ENCODE data around the gene LCE7A.

The LCE7A gene

DNA sequence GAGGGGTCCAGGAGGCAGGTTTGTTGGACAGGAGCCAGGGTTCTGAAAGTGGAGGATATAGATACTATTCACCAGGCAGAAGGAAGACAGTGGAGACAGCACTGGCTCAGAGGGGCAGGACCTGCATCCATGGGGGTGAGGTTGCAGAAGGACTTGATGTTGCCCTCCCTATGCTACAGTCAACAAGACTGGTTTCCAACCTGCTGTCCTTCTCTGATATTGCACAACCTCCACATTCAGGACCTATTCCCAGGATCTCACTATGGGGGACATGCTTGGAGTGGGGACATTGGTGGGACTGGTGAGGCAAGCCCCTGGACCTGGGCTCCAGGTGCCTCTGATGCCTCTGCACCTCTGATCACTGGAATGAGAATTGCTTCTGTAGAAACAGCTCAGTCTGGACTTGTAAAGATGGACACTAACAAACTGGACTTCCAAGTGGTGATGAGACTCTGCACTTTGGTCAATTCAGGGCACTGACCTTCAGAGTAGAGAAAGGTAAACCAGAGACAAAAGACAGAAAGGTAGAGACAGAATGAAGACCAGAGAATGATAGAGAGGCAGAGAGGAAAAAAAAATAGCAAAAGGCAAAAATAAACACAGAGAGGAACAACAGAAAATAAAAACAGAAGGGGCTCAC, 19.9 kb downstream of the LCE7A start:
- Histone ChIP-seq H3K4me3 (ENCODE audit: low read length in 2 of 2) (no peak overlapping the region), H3K36me3 (ENCODE audit: control insufficient read depth in 2 of 2, insufficient read depth in 2 of 2, low read length in 2 of 2) (no peaks in the 10 kb centered on the region), H3K27ac (ENCODE audit: low read depth in 2 of 2, low read length in 2 of 2) (no peak overlapping the region), H3K9me3 (ENCODE audit: control insufficient read depth in 2 of 2, low read length in 2 of 2) (no peaks in the 10 kb centered on the region), H3K9ac (ENCODE audit: low read depth in 1 of 2, low read length in 2 of 2) (no peak overlapping the region), H3K27me3 (ENCODE audit: control insufficient read depth in 2 of 2, insufficient read depth in 2 of 2, low read length in 2 of 2) (no peaks in the 10 kb centered on the region), H3K4me1 (ENCODE audit: control insufficient read depth in 2 of 2, insufficient read depth in 2 of 2, low read length in 2 of 2) (no peaks in the 10 kb centered on the region)

DNA sequence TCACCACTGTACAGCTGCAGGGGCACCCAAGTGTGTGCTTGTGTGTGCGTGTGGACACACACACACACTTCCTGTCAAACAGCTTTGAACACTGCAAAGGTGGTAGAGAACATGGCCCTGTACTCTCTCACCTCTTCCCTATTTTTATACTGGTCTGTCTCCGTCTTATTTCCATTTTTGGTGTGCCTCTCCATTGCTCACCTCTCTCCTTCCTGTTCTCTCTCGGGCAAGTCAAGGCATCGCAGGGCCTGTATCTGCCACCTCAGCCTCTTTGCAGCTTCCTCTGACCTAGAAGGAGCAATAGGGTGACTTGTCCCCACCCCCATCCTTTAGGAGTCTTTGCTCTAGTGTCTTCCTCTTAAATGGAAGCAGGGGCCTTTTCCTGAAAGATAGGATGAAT, 20.5 kb downstream of the LCE7A start:
- H3K27ac ChIP-seq (ENCODE audit: low read depth in 2 of 2, low read length in 2 of 2), result no peak overlapping the region
- H3K9me3 ChIP-seq (ENCODE audit: control insufficient read depth in 2 of 2, low read length in 2 of 2), result no peaks in the 10 kb centered on the region
- no peak overlapping the region for H3K4me3 ChIP-seq (ENCODE audit: low read length in 2 of 2)
- H3K9ac ChIP-seq (ENCODE audit: low read depth in 1 of 2, low read length in 2 of 2), result no peak overlapping the region
- H3K4me1 ChIP-seq (ENCODE audit: control insufficient read depth in 2 of 2, insufficient read depth in 2 of 2, low read length in 2 of 2), result no peaks in the 10 kb centered on the region
- no peaks in the 10 kb centered on the region for H3K36me3 ChIP-seq (ENCODE audit: control insufficient read depth in 2 of 2, insufficient read depth in 2 of 2, low read length in 2 of 2)
- no peaks in the 10 kb centered on the region for H3K27me3 ChIP-seq (ENCODE audit: control insufficient read depth in 2 of 2, insufficient read depth in 2 of 2, low read length in 2 of 2)

DNA sequence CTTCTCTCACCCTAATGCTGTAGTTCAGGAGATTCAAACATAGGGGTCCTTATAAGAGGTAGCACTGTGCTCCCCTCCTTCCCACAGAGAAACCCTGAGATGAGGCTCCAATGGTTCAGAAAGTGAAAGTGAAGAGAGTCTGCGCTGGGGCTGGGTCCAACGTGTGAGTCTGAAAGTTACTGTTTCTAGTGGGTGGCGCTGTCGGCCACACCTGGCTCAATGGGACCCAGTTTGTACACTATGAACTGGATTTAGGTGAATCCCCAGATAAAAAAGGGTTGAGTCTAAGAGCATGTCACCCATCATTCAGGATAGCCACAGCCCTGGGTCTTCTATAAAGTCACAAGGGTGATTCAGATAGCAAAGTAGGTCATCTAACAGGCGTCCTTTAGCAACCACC, 21.1 kb downstream of the LCE7A start:
- Histone ChIP-seq H3K4me1 (ENCODE audit: control insufficient read depth in 2 of 2, insufficient read depth in 2 of 2, low read length in 2 of 2) (no peaks in the 10 kb centered on the region), H3K9me3 (ENCODE audit: control insufficient read depth in 2 of 2, low read length in 2 of 2) (no peaks in the 10 kb centered on the region), H3K27me3 (ENCODE audit: control insufficient read depth in 2 of 2, insufficient read depth in 2 of 2, low read length in 2 of 2) (no peaks in the 10 kb centered on the region), H3K27ac (ENCODE audit: low read depth in 2 of 2, low read length in 2 of 2) (no peak overlapping the region), H3K36me3 (ENCODE audit: control insufficient read depth in 2 of 2, insufficient read depth in 2 of 2, low read length in 2 of 2) (no peaks in the 10 kb centered on the region), H3K4me3 (ENCODE audit: low read length in 2 of 2) (no peak overlapping the region), H3K9ac (ENCODE audit: low read depth in 1 of 2, low read length in 2 of 2) (no peak overlapping the region)

DNA sequence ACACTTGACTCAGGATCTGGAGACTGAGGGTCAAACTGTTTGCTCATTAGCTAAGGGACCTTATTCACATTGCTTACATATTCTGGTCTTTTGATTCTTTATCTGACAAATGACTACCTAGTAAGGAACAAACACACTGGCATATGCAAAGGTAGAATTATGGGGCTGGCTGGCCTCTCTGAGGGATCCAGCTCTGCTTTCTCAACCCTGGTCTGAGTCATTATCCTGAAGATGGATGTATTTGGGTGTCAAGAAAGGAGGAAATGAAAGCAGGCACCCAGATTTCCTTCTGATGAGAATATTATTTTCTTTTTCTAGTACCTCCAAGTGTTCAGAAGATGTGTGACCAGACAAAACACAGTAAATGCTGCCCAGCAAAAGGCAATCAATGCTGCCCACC, 24.3 kb downstream of the LCE7A start:
- Histone ChIP-seq H3K36me3 (ENCODE audit: control insufficient read depth in 2 of 2, insufficient read depth in 2 of 2, low read length in 2 of 2) (no peaks in the 10 kb centered on the region), H3K27ac (ENCODE audit: low read depth in 2 of 2, low read length in 2 of 2) (no peak overlapping the region), H3K4me3 (ENCODE audit: low read length in 2 of 2) (no peak overlapping the region), H3K9ac (ENCODE audit: low read depth in 1 of 2, low read length in 2 of 2) (no peak overlapping the region), H3K9me3 (ENCODE audit: control insufficient read depth in 2 of 2, low read length in 2 of 2) (no peaks in the 10 kb centered on the region), H3K27me3 (ENCODE audit: control insufficient read depth in 2 of 2, insufficient read depth in 2 of 2, low read length in 2 of 2) (no peaks in the 10 kb centered on the region), H3K4me1 (ENCODE audit: control insufficient read depth in 2 of 2, insufficient read depth in 2 of 2, low read length in 2 of 2) (no peaks in the 10 kb centered on the region)

DNA sequence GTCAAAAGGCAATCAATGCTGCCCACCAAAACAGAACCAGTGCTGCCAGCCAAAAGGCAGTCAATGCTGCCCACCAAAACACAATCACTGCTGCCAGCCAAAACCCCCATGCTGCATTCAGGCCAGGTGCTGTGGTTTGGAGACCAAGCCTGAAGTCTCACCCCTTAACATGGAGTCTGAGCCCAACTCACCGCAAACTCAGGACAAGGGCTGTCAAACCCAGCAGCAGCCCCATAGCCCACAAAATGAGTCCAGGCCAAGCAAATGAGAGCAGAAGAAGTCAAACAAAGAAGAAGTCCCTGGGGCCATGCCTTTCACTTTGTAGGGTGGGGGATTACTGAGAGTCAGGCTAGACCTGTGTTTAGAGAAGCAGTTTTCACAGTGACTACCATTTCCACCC, 24.7 kb downstream of the LCE7A start:
- no peaks in the 10 kb centered on the region for H3K36me3 ChIP-seq (ENCODE audit: control insufficient read depth in 2 of 2, insufficient read depth in 2 of 2, low read length in 2 of 2)
- no peak overlapping the region for H3K4me3 ChIP-seq (ENCODE audit: low read length in 2 of 2)
- no peaks in the 10 kb centered on the region for H3K4me1 ChIP-seq (ENCODE audit: control insufficient read depth in 2 of 2, insufficient read depth in 2 of 2, low read length in 2 of 2)
- H3K27ac ChIP-seq (ENCODE audit: low read depth in 2 of 2, low read length in 2 of 2), result no peak overlapping the region
- H3K9me3 ChIP-seq (ENCODE audit: control insufficient read depth in 2 of 2, low read length in 2 of 2), result no peaks in the 10 kb centered on the region
- no peak overlapping the region for H3K9ac ChIP-seq (ENCODE audit: low read depth in 1 of 2, low read length in 2 of 2)
- no peaks in the 10 kb centered on the region for H3K27me3 ChIP-seq (ENCODE audit: control insufficient read depth in 2 of 2, insufficient read depth in 2 of 2, low read length in 2 of 2)

DNA sequence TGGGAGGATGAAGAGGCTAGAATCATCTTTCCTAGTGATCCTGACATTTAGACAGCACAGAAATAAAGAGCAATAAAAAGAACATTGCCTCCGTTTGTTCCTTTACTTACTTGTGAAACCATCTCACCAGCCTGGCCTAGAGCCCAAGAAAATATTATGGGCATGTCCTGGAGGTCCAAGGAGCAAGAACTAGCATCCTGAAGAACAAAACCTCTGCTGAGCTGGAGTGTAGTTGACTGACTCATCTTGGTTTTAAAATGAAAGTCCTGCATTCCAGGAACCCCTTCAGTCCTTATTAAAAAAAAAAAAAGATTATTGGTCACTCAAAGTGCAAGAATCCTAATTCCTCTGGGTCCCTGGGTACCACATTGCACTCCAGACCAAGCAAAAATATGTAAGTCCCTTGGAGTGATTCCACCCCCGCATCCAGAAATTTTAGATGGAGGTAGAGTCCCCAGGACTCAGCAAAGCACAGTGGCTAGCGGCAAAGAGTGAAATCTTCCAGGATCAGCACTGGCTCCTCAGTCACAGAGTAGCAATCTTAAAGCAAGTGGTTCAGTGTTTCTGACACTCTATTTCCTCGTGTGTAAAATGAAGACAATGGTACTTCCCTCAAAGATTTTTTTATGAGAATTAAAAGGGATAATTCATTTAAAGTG, 25.3 kb downstream of the LCE7A start:
- Histone ChIP-seq H3K9me3 (ENCODE audit: control insufficient read depth in 2 of 2, low read length in 2 of 2) (no peaks in the 10 kb centered on the region), H3K27ac (ENCODE audit: low read depth in 2 of 2, low read length in 2 of 2) (no peak overlapping the region), H3K9ac (ENCODE audit: low read depth in 1 of 2, low read length in 2 of 2) (no peak overlapping the region), H3K27me3 (ENCODE audit: control insufficient read depth in 2 of 2, insufficient read depth in 2 of 2, low read length in 2 of 2) (no peaks in the 10 kb centered on the region), H3K4me1 (ENCODE audit: control insufficient read depth in 2 of 2, insufficient read depth in 2 of 2, low read length in 2 of 2) (no peaks in the 10 kb centered on the region), H3K36me3 (ENCODE audit: control insufficient read depth in 2 of 2, insufficient read depth in 2 of 2, low read length in 2 of 2) (no peaks in the 10 kb centered on the region), H3K4me3 (ENCODE audit: low read length in 2 of 2) (no peak overlapping the region)

- Histone ChIP-seq H3K27ac (ENCODE audit: low read depth in 2 of 2, low read length in 2 of 2) (no peak overlapping the region), H3K4me1 (ENCODE audit: control insufficient read depth in 2 of 2, insufficient read depth in 2 of 2, low read length in 2 of 2) (no peaks in the 10 kb centered on the region), H3K9ac (ENCODE audit: low read depth in 1 of 2, low read length in 2 of 2) (no peak overlapping the region), H3K36me3 (ENCODE audit: control insufficient read depth in 2 of 2, insufficient read depth in 2 of 2, low read length in 2 of 2) (no peaks in the 10 kb centered on the region), H3K9me3 (ENCODE audit: control insufficient read depth in 2 of 2, low read length in 2 of 2) (no peaks in the 10 kb centered on the region), H3K4me3 (ENCODE audit: low read length in 2 of 2) (no peak overlapping the region), H3K27me3 (ENCODE audit: control insufficient read depth in 2 of 2, insufficient read depth in 2 of 2, low read length in 2 of 2) (no peaks in the 10 kb centered on the region)
Measured at GRCh38 chr1:152886085-152886484, 26.3 kb downstream of the LCE7A start.

DNA sequence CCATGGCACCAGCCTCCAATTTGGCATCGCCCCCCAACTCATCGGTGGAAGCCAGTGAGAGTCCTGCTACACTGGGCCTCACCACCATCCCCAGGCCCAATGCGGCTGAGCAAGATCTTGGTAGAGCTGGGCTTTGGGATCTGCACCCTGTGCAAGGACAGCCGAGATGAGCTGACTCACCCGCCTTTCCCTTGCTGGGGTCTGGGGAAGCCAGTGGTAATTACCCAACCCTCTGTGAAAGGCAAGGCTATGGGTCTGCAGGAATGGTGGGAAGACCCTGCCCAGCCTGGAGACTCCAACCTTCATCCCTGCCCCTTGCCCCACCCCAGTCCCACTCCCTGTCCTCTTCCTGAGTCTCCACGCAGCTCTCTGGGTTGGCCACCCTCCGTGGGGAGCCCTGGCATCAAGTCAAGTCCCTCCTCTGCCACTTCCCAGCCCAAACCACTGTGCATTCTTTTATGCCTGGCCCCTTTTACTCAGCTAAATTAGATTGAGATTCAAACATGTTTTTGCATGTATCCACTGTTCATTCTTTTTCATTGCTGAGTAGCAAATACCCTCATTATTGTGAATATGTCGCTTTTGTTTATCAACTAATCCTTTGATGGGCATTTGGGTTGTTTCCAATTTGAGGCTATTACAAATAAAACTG, 27.1 kb downstream of the LCE7A start:
- Histone ChIP-seq H3K9ac (ENCODE audit: low read depth in 1 of 2, low read length in 2 of 2) (no peak overlapping the region), H3K4me1 (ENCODE audit: control insufficient read depth in 2 of 2, insufficient read depth in 2 of 2, low read length in 2 of 2) (no peaks in the 10 kb centered on the region), H3K36me3 (ENCODE audit: control insufficient read depth in 2 of 2, insufficient read depth in 2 of 2, low read length in 2 of 2) (no peaks in the 10 kb centered on the region), H3K4me3 (ENCODE audit: low read length in 2 of 2) (no peak overlapping the region), H3K27ac (ENCODE audit: low read depth in 2 of 2, low read length in 2 of 2) (no peak overlapping the region), H3K9me3 (ENCODE audit: control insufficient read depth in 2 of 2, low read length in 2 of 2) (no peaks in the 10 kb centered on the region), H3K27me3 (ENCODE audit: control insufficient read depth in 2 of 2, insufficient read depth in 2 of 2, low read length in 2 of 2) (no peaks in the 10 kb centered on the region)

DNA sequence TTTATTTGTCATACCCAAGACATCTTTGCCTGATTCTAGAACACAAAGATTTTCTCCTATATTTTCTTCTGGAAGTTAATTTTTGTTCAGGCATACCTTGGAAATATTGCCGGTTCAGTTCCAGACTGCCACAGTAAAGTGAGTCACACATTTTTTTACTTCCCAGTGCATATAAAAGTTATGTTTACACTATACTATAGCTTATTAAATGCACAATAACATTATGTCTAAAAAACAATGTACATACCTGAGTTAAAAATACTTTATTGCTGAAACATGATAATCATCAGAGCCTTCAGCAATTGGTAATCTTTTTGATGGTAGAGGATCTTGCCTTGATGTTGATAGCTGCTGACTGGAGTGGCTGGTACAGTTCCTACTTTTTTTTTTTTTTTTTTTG, 28.3 kb downstream of the LCE7A start:
- Histone ChIP-seq H3K27me3 (ENCODE audit: control insufficient read depth in 2 of 2, insufficient read depth in 2 of 2, low read length in 2 of 2) (no peaks in the 10 kb centered on the region), H3K4me1 (ENCODE audit: control insufficient read depth in 2 of 2, insufficient read depth in 2 of 2, low read length in 2 of 2) (no peaks in the 10 kb centered on the region), H3K4me3 (ENCODE audit: low read length in 2 of 2) (no peak overlapping the region), H3K36me3 (ENCODE audit: control insufficient read depth in 2 of 2, insufficient read depth in 2 of 2, low read length in 2 of 2) (no peaks in the 10 kb centered on the region), H3K27ac (ENCODE audit: low read depth in 2 of 2, low read length in 2 of 2) (no peak overlapping the region), H3K9ac (ENCODE audit: low read depth in 1 of 2, low read length in 2 of 2) (no peak overlapping the region), H3K9me3 (ENCODE audit: control insufficient read depth in 2 of 2, low read length in 2 of 2) (no peaks in the 10 kb centered on the region)

DNA sequence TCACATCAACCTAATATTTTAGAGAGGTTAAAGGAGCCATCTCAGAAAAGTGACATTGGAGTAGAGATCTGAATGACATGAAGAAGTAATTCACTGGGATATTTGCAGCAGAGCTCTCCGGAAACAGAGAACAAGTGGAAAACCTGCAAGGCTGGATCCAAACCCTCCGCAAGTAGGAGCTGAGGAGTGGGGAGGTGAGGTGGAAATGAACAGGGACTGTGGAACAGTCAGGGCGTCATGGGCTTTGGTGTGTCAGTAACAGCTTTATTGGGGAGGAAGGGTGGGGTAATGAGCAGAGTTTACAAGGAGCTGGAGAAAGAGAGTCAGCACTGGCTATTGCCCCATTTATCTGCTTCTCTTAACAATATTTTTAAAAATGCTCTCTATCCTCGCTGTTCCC, 39.2 kb downstream of the LCE7A start:
- no peaks in the 10 kb centered on the region for H3K4me1 ChIP-seq (ENCODE audit: control insufficient read depth in 2 of 2, insufficient read depth in 2 of 2, low read length in 2 of 2)
- H3K9me3 ChIP-seq (ENCODE audit: control insufficient read depth in 2 of 2, low read length in 2 of 2), result no peaks in the 10 kb centered on the region
- H3K27ac ChIP-seq (ENCODE audit: low read depth in 2 of 2, low read length in 2 of 2), result no peak overlapping the region
- no peaks in the 10 kb centered on the region for H3K27me3 ChIP-seq (ENCODE audit: control insufficient read depth in 2 of 2, insufficient read depth in 2 of 2, low read length in 2 of 2)
- H3K9ac ChIP-seq (ENCODE audit: low read depth in 1 of 2, low read length in 2 of 2), result no peak overlapping the region
- no peak overlapping the region for H3K4me3 ChIP-seq (ENCODE audit: low read length in 2 of 2)
- H3K36me3 ChIP-seq (ENCODE audit: control insufficient read depth in 2 of 2, insufficient read depth in 2 of 2, low read length in 2 of 2), result no peaks in the 10 kb centered on the region
